HUES64 (cell line): ENCODE data around the gene RTEL1.
"Not testable (repeated sequence)": the region's sequence is repeated elsewhere in the genome, so short reads cannot be mapped to it uniquely, and the experiment has no call there.

Source experiments
- H3K27ac ChIP-seq: 2 replicates; pipeline ENCODE4 v1.7.0; 2013; ENCODE audit warnings: low read depth, low read length, inconsistent platforms
- H3K27me3 ChIP-seq: 2 replicates; pipeline ENCODE4 v1.6.1; 2013; ENCODE audit warnings: mild to moderate bottlenecking, low read length; ENCODE audit not compliant: insufficient read depth
- H3K36me3 ChIP-seq: 2 replicates; pipeline ENCODE4 v1.6.1; 2013; ENCODE audit warnings: mild to moderate bottlenecking, low read length; ENCODE audit not compliant: insufficient read depth
- H3K4me1 ChIP-seq: 2 replicates; pipeline ENCODE4 v1.6.1; 2013; ENCODE audit warnings: mild to moderate bottlenecking, low read length, moderate library complexity; ENCODE audit not compliant: insufficient read depth
- H3K4me3 ChIP-seq: 2 replicates; pipeline ENCODE4 v1.5.1; 2013; ENCODE audit warnings: mild to moderate bottlenecking, low read length, moderate library complexity
- H3K9ac ChIP-seq: 2 replicates; pipeline ENCODE4 v1.6.1; 2013; ENCODE audit warnings: mild to moderate bottlenecking, low read depth, low read length
- H3K9me3 ChIP-seq: 2 replicates; pipeline ENCODE4 v1.6.1; 2013; ENCODE audit warnings: low read depth, low read length; ENCODE audit not compliant: insufficient read depth
- WGBS: fragments of 150-250, 120-280 bp; methylation state at CpG from one replicate; pipeline ENCODE4 v1.1.7; 2013; ENCODE audit warnings: missing lambda C conversion rate; 5-methylcytosine and 5-hydroxymethylcytosine counted together

RTEL1 gene

GRCh38 chr20:63663332-63664066 is 5.4 kb downstream of the RTEL1 start:
- H3K4me3 ChIP-seq = no peak overlapping the region
- H3K36me3 ChIP-seq = peaks cover 66% of the 10 kb centered on the region
- WGBS = 94% methylated on average over 26 of the region's 26 CpGs
- H3K27me3 ChIP-seq = no peaks in the 10 kb centered on the region
- no peaks in the 10 kb centered on the region for H3K9me3 ChIP-seq
- H3K9ac ChIP-seq = no peak overlapping the region
- no peaks in the 10 kb centered on the region for H3K4me1 ChIP-seq
- no peak overlapping the region for H3K27ac ChIP-seq

DNA sequence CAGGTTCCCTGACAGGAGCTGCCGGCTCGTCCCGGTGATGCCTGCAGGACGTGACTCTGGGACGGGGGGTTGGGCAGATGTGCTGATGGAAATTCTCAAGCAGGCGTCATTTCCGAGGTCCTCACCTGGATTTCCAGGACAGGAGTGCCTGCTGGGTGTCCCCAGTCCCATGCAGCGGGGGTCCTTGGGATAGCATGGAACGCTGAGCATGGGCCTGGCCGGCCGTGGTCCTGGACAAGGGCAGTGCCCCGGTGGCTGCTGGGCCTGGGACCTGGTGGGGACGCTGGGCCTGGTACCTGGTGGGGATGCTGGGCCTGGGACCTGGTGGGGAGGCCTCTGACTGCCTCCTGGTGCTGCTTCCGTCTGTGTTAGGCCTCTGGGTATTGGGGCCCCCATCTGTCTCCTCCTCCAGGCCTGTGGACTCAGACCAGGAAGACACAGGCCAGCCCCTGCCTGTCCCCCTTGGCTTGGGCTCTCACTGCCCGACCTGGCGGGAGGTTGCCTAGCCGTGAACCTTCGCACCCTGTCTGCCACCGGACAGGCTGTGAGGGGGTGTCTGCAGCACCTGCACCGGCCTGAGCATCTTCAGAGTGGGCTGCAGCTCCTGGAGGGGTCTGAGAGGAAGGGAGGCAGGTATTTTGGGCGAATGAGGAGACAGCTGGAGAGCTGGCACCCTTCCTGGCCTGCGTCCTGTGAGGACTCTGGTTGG is 6.2 kb downstream of the RTEL1 start:
- Histone ChIP-seq H3K4me1 (no peaks in the 10 kb centered on the region), H3K36me3 (peaks cover 74% of the 10 kb centered on the region), H3K9me3 (no peaks in the 10 kb centered on the region), H3K4me3 (no peak overlapping the region), H3K27me3 (no peaks in the 10 kb centered on the region), H3K27ac (no peak overlapping the region; the same call in 1 of the 2 replicates), H3K9ac (no peak overlapping the region)
- 92% methylated on average over 22 of the region's 22 CpGs for WGBS

DNA sequence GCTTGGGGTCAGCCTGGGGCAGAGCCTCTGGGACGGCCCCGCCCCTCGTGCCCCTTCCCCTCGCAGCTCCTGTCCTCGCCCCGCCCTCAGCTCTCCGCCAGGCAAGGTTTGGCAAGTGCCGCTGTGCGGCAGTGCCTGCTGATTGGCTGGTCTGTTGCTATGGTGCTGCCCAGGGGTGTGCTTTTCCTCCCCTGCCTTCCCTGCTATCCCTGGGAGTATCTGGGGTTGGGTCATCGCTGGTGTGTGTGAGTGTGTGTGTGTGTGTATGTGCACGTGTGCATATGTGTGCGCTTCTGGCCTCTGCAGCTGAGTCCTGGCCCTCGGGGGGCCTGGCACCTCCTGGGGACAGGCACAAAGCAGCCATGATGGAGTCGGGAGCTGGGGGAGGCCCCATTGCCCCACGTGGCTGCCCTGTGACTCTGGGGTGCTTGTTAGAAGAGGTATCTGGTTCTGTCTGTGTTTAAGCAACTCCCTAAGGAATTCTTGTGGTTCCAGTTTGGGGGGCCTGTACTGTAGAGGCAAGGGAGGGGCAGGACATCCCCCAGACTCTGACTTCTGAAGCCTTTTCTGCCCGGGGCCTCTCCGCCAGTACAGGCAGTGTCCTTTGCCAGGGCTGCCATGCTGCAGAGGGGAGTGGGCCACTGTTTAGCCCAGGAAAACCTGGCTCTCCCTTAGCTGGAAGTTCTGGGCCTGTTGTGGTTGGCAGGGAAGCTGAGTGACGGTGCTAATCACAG is 6.9 kb downstream of the RTEL1 start:
- WGBS = 77% methylated on average over 18 of the region's 18 CpGs
- H3K4me3 ChIP-seq = no peak overlapping the region

DNA sequence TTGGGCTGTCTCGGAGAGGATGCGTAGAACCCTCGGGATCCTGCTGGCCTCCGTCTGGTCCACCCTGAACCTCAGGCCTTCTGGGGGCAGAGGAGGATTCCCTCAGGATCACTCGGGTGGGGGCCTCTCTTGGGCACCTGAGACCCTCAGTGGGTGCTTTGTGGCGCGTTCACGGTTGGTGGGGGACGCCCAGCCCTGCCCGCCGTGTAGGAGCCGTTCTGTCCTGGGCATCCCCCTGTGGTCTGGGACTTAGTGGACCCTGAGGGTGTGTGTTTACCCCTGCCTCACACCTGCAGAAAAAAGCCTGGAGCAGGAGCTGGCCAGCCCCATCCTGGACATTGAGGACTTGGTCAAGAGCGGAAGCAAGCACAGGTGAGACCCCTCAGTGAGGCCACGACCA is 7.6 kb downstream of the RTEL1 start:
- Histone ChIP-seq H3K27me3 (no peaks in the 10 kb centered on the region), H3K27ac (no peak overlapping the region), H3K9me3 (no peaks in the 10 kb centered on the region), H3K4me1 (no peaks in the 10 kb centered on the region), H3K36me3 (peaks cover 67% of the 10 kb centered on the region), H3K9ac (no peak overlapping the region), H3K4me3 (no peak overlapping the region)
- 96% methylated on average over 14 of the region's 14 CpGs for WGBS

More for the DNA sequence above, 6.9 kb downstream of the RTEL1 start:
- H3K36me3 ChIP-seq = peaks cover 72% of the 10 kb centered on the region
- no peaks in the 10 kb centered on the region for H3K4me1 ChIP-seq
- H3K9me3 ChIP-seq = no peaks in the 10 kb centered on the region
- H3K9ac ChIP-seq = no peak overlapping the region
- no peaks in the 10 kb centered on the region for H3K27me3 ChIP-seq
- no peak overlapping the region; the same call in 1 of the 2 replicates for H3K27ac ChIP-seq

GRCh38 chr20:63667858-63668257 is 9.7 kb downstream of the RTEL1 start:
- Histone ChIP-seq H3K9ac (no peak overlapping the region), H3K9me3 (no peaks in the 10 kb centered on the region), H3K27ac (no peak overlapping the region), H3K4me3 (no peak overlapping the region), H3K4me1 (no peaks in the 10 kb centered on the region), H3K27me3 (no peaks in the 10 kb centered on the region), H3K36me3 (peaks cover 54% of the 10 kb centered on the region)
- WGBS = 94% methylated on average over 16 of the region's 16 CpGs

- Histone ChIP-seq H3K27me3 (no peaks in the 10 kb centered on the region), H3K9me3 (no peaks in the 10 kb centered on the region), H3K27ac (no peak overlapping the region), H3K9ac (no peak overlapping the region), H3K4me3 (no peak overlapping the region), H3K4me1 (no peaks in the 10 kb centered on the region), H3K36me3 (peaks cover 49% of the 10 kb centered on the region)
- 94% methylated on average over 11 of the region's 11 CpGs for WGBS
Observed at GRCh38 chr20:63668351-63668750, 10.2 kb downstream of the RTEL1 start.

GRCh38 chr20:63671695-63672094 is 13.6 kb downstream of the RTEL1 start:
- not testable (repeated sequence) for H3K4me1 ChIP-seq, H3K4me3 ChIP-seq, H3K9me3 ChIP-seq, H3K9ac ChIP-seq, H3K27me3 ChIP-seq, H3K27ac ChIP-seq
- WGBS = 94% methylated on average over 12 of the region's 12 CpGs
- H3K36me3 ChIP-seq = peaks cover 54% of the 10 kb centered on the region

DNA sequence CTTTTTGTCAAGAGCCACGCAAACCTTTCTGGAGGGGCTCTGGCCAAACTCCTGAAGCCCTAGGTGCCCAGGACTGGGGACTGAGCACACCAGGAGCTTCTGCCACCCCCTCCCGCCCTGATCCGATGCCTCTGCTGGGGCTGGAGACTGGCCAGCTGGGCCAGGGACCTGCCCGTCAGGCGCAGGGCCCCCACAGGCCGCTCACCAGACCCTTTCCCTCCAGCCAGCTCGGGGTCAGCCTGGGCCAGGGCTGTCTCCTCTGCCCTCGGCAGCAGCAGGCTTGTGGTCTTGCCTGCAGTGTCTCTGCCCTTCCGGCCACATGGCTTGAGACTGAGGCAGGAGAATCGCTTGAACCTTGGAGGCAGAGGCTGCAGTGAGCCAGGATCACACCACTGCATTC is 14.6 kb downstream of the RTEL1 start:
- WGBS = 97% methylated on average over 10 of the region's 10 CpGs

DNA sequence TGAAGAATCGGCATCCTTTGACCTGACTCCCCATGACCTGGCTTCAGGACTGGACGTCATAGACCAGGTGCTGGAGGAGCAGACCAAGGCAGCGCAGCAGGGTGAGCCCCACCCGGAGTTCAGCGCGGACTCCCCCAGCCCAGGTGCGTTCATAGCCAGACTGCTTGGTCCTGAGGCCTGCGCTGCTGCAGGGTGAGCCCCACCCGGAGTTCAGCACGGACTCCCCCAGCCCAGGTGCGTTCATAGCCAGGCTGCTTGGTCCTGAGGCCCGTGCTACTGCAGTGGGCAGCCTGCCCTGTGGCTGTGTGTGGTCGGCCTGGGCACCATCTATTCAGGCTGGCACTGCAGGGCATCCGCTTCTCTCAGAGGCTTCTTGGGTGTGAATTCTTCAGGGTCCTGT is 15.8 kb downstream of the RTEL1 start:
- peaks cover 49% of the 10 kb centered on the region for H3K36me3 ChIP-seq

More for the DNA sequence above, 14.6 kb downstream of the RTEL1 start:
- no peaks in the 10 kb centered on the region for H3K27me3 ChIP-seq
- no peak overlapping the region for H3K9ac ChIP-seq
- H3K4me3 ChIP-seq = no peak overlapping the region
- H3K9me3 ChIP-seq = no peaks in the 10 kb centered on the region
- H3K4me1 ChIP-seq = no peaks in the 10 kb centered on the region
- H3K36me3 ChIP-seq = peaks cover 51% of the 10 kb centered on the region
- H3K27ac ChIP-seq = no peak overlapping the region

DNA sequence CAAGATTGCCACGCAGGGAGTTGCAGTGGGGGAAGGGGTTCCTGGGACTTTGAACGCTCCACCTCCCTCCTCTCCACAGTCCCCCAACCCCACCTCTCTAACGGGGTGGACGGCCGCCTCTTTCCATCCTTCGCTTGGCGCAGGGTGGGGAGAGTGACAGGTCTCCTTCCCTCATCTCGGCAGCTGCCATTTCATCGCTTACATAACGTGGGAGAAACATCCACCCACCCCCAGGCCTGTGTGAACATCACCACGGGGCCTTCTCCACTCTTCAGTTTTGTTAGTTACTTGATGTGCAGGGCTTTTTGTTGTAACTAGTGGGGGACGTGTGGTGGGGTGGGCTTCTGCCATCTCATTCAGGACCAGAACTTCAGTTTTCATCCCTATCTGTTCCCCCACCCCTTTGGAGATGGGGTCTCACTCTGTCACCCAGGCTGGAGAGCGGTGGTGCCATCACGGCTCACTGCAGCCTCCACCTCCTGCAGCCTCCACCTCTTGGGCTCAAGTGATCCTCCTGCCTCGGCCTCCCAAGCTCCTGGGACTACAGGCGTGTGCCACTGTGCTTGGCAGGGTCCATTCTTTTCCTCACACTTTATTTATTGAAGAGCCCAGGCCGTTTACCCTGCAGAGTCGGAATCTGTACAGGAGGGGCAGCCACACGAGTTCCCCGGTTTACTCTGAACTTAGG is 17.7 kb downstream of the RTEL1 start:
- Histone ChIP-seq H3K4me3 (no peak overlapping the region), H3K27me3 (no peaks in the 10 kb centered on the region), H3K9ac (no peak overlapping the region), H3K36me3 (peaks cover 43% of the 10 kb centered on the region), H3K4me1 (no peaks in the 10 kb centered on the region), H3K27ac (no peak overlapping the region), H3K9me3 (no peaks in the 10 kb centered on the region)
- WGBS = 96% methylated on average over 18 of the region's 20 CpGs

More for the DNA sequence above, 15.8 kb downstream of the RTEL1 start:
- H3K4me3 ChIP-seq = no peak overlapping the region
- H3K27me3 ChIP-seq = no peaks in the 10 kb centered on the region
- no peaks in the 10 kb centered on the region for H3K9me3 ChIP-seq
- no peak overlapping the region for H3K9ac ChIP-seq
- H3K4me1 ChIP-seq = no peaks in the 10 kb centered on the region
- WGBS = 96% methylated on average over 14 of the region's 14 CpGs
- H3K27ac ChIP-seq = no peak overlapping the region

DNA sequence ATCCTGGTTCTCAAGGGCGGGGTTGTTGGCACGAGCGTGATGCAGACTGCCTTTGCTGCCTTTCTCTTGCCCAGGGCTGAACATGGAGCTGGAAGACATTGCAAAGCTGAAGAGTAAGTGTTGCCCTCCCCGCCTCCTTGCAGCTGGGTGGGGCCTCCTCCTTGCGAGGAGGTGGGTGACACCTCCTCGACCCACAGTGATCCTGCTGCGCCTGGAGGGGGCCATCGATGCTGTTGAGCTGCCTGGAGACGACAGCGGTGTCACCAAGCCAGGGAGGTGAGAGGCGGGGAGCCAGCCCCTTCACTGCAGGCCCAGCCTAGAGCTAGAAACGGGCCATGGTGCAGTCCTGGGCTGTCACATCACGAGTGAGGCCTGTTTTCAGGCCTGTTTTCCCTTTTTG is 20.0 kb downstream of the RTEL1 start:
- Histone ChIP-seq H3K9me3 (no peaks in the 10 kb centered on the region), H3K27ac (no peak overlapping the region), H3K36me3 (peaks cover 37% of the 10 kb centered on the region), H3K4me3 (no peak overlapping the region), H3K27me3 (no peaks in the 10 kb centered on the region), H3K9ac (no peak overlapping the region), H3K4me1 (no peaks in the 10 kb centered on the region)
- WGBS = 92% methylated on average over 13 of the region's 13 CpGs
